Peyer's patch (tissue), 4 donors: ENCODE data around the gene ZNF618.

Experiments used
- CTCF ChIP-seq, 6 experiments: fragments of 450-650 bp in 4 of 6; fragments of 200-600 bp in 2 of 6; sonication (generic) in 1 of 6; IDR thresholded peaks; one replicate each; pipeline ENCODE4 v1.5.1; 2017 to 2019; ENCODE audit warnings: antibody characterized with exemption in 6 of 6, mild to moderate bottlenecking in 3 of 6, moderate library complexity in 1 of 6
- POLR2A ChIP-seq, 2 donors: fragments of 450-650 bp; IDR thresholded peaks; one replicate each; pipeline ENCODE4 v1.5.1; 2017; ENCODE audit warnings: antibody characterized with exemption in 2 of 2, mild to moderate bottlenecking in 2 of 2, moderate library complexity in 2 of 2

GRCh38 chr9:113918697-113919350, 42.7 kb downstream of the ZNF618 start:
- TF ChIP-seq POLR2A (IDR thresholded peaks at IDR 0.05) (no peak), CTCF (IDR thresholded peaks at IDR 0.05) (no peak)
